Panc1 (cell line): ENCODE results near the gene DLG5. TPM values are rescaled to one million over a fixed set of nuclear protein-coding genes. Genes with fewer than 3 reads are reported as not detected.

Experiments
- ATAC-seq: fragments of 200-7000 bp; cut with Tn5 transposase; 2 replicates; pipeline ENCODE4 v1.9.1; 2020; ENCODE audit warnings: mild to moderate bottlenecking, moderate library complexity
- BruUV-seq: library from RNA; stranded (reverse); fragments of 400-500 nt; replicated peaks from 2 replicates; lab custom pipeline; 2021; lab: Mats Ljungman, UMichigan
- CTCF ChIA-PET: fragments of 300-600 bp; sonication (Branson Sonifier 250); formaldehyde crosslinking; loops from one replicate; lab custom pipeline; 2022; ENCODE audit warnings: antibody characterized with exemption; lab: Charles Lee
- POLR2A ChIA-PET: fragments of 300-600 bp; sonication (Branson Sonifier 250); formaldehyde crosslinking; loops from one replicate; lab custom pipeline; 2022; ENCODE audit warnings: antibody characterized with exemption; lab: Charles Lee
- DNase-seq: peaks from one replicate; pipeline ENCODE4 v3.0.0-alpha.2; 2010; ENCODE audit warnings: low read depth, low spot score
- H3K27ac ChIP-seq: 2 replicates; pipeline ENCODE4 v1.5.1; 2011; ENCODE audit warnings: mild to moderate bottlenecking, low read length, inconsistent platforms
- H3K27me3 ChIP-seq: fragments of 200-500 bp; sonication (Bioruptor generic); 2 replicates; pipeline ENCODE4 v1.6.0; 2014; ENCODE audit warnings: low read length, inconsistent platforms; ENCODE audit not compliant: control insufficient read depth, insufficient read depth
- H3K36me3 ChIP-seq: fragments of 200-500 bp; sonication (Bioruptor generic); 2 replicates; pipeline ENCODE4 v1.5.1; 2014; ENCODE audit warnings: inconsistent platforms, mild to moderate bottlenecking, low read length, moderate library complexity; ENCODE audit not compliant: control insufficient read depth, insufficient read depth
- H3K4me1 ChIP-seq: 2 replicates; pipeline ENCODE4 v1.5.1; 2011; ENCODE audit warnings: inconsistent platforms, mild to moderate bottlenecking, low read length, moderate library complexity; ENCODE audit not compliant: control insufficient read depth, insufficient read depth
- H3K4me3 ChIP-seq, 2 experiments: 2 replicates each; pipeline ENCODE4 v1.5.1; 2011 to 2012; ENCODE audit warnings: low read depth in 2 of 2, low read length in 2 of 2, mild to moderate bottlenecking in 2 of 2, inconsistent platforms in 1 of 2, moderate library complexity in 1 of 2
- H3K9me3 ChIP-seq: fragments of 200-500 bp; sonication (Bioruptor generic); 2 replicates; pipeline ENCODE4 v1.5.1; 2014; ENCODE audit warnings: low read depth, mild to moderate bottlenecking, inconsistent platforms, low read length, moderate library complexity; ENCODE audit not compliant: control insufficient read depth, insufficient read depth
- POLR2AphosphoS5 ChIP-seq: IDR thresholded peaks from 2 replicates; pipeline ENCODE4 v1.6.1; 2012; ENCODE audit warnings: mild to moderate bottlenecking, low read depth, low read length, moderate library complexity
- SIN3A ChIP-seq: IDR thresholded peaks from 2 replicates; pipeline ENCODE4 v1.6.1; 2012; ENCODE audit warnings: low read depth, mild to moderate bottlenecking, low read length, moderate library complexity, borderline replicate concordance; ENCODE audit not compliant: insufficient read depth
- TCF7L2 ChIP-seq: IDR thresholded peaks from 2 replicates; pipeline ENCODE4 v1.6.1; 2011; ENCODE audit warnings: mild to moderate bottlenecking, low read depth, low read length, inconsistent platforms
- in situ Hi-C: cut with HindIII; loops from 2 replicates; pipeline ENCODE4 v1.10.0; 2016; ENCODE audit warnings: low sequenced_read_pairs, low pct_unique_long_range_greater_than_20kb
- intact Hi-C: fragments of 100-400 bp; cut with micrococcal nuclease; formaldehyde crosslinking; loops from one replicate; pipeline ENCODE4 v1.10.0; 2022; ENCODE audit not compliant: unreplicated experiment
- total RNA-seq: library from RNA; stranded (reverse); gene quantifications from one replicate; pipeline ENCODE4 v1.2.1, GENCODE V29; 2021; ENCODE audit not compliant: unreplicated experiment
- TF ChIP-seq, protein P1 (sequence below): fragments of 450-650 bp; IDR thresholded peaks from 2 replicates; pipeline ENCODE4 v1.5.1; 2017; ENCODE audit warnings: mild to moderate bottlenecking
- TF ChIP-seq, protein P2 (sequence below), 2 experiments: IDR thresholded peaks; 2 replicates each; pipeline ENCODE4 v1.6.1; 2011 to 2012; ENCODE audit warnings: low read depth in 2 of 2, control low read depth in 1 of 2, low read length in 1 of 2, mild to moderate bottlenecking in 1 of 2, moderate library complexity in 1 of 2; ENCODE audit not compliant: insufficient read depth in 1 of 2

DLG5 gene
- total RNA-seq, 1 experiment from 2014 or later: 85.6 TPM

GRCh38 chr10:77789016-77789415, 137.5 kb downstream of the DLG5 start:
- TF ChIP-seq POLR2AphosphoS5 (no peak), SIN3A (no peak), TCF7L2 (no peak)
- TF ChIP-seq, protein P1, sequence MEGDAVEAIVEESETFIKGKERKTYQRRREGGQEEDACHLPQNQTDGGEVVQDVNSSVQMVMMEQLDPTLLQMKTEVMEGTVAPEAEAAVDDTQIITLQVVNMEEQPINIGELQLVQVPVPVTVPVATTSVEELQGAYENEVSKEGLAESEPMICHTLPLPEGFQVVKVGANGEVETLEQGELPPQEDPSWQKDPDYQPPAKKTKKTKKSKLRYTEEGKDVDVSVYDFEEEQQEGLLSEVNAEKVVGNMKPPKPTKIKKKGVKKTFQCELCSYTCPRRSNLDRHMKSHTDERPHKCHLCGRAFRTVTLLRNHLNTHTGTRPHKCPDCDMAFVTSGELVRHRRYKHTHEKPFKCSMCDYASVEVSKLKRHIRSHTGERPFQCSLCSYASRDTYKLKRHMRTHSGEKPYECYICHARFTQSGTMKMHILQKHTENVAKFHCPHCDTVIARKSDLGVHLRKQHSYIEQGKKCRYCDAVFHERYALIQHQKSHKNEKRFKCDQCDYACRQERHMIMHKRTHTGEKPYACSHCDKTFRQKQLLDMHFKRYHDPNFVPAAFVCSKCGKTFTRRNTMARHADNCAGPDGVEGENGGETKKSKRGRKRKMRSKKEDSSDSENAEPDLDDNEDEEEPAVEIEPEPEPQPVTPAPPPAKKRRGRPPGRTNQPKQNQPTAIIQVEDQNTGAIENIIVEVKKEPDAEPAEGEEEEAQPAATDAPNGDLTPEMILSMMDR: no peak
- TF ChIP-seq, protein P2, sequence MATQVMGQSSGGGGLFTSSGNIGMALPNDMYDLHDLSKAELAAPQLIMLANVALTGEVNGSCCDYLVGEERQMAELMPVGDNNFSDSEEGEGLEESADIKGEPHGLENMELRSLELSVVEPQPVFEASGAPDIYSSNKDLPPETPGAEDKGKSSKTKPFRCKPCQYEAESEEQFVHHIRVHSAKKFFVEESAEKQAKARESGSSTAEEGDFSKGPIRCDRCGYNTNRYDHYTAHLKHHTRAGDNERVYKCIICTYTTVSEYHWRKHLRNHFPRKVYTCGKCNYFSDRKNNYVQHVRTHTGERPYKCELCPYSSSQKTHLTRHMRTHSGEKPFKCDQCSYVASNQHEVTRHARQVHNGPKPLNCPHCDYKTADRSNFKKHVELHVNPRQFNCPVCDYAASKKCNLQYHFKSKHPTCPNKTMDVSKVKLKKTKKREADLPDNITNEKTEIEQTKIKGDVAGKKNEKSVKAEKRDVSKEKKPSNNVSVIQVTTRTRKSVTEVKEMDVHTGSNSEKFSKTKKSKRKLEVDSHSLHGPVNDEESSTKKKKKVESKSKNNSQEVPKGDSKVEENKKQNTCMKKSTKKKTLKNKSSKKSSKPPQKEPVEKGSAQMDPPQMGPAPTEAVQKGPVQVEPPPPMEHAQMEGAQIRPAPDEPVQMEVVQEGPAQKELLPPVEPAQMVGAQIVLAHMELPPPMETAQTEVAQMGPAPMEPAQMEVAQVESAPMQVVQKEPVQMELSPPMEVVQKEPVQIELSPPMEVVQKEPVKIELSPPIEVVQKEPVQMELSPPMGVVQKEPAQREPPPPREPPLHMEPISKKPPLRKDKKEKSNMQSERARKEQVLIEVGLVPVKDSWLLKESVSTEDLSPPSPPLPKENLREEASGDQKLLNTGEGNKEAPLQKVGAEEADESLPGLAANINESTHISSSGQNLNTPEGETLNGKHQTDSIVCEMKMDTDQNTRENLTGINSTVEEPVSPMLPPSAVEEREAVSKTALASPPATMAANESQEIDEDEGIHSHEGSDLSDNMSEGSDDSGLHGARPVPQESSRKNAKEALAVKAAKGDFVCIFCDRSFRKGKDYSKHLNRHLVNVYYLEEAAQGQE (IDR thresholded peaks at IDR 0.05; ENCODE audit: insufficient read depth in 1 of 2, low read depth in 2 of 2, low read length in 1 of 2): no peak
- H3K9me3 ChIP-seq: no peaks in the 10 kb centered on the region
- in situ Hi-C loops: no loop called here
- no peak overlapping the region for H3K4me3 ChIP-seq
- no peaks in the 10 kb centered on the region for H3K4me1 ChIP-seq
- intact Hi-C loops: no loop called here
- DNase-seq (no peak), ATAC-seq (no peak)
- peaks cover 3% of the 10 kb centered on the region; the same call in 1 of the 2 replicates for H3K36me3 ChIP-seq
- no TSS peak for BruUV-seq
- no peak overlapping the region for H3K27ac ChIP-seq
- POLR2A ChIA-PET: interaction anchor here (0.6 kb wide), 1 partner anchor 12 kb away, joined by 4 read pairs; no protein-coding TSS in a partner anchor
- CTCF ChIA-PET: no interaction called here
- H3K27me3 ChIP-seq: no peaks in the 10 kb centered on the region

GRCh38 chr10:77788496-77789010, 138.0 kb downstream of the DLG5 start:
- intact Hi-C loops: no loop called here
- H3K27me3 ChIP-seq: no peaks in the 10 kb centered on the region
- ATAC-seq (no peak), DNase-seq (no peak)
- no peak overlapping the region for H3K27ac ChIP-seq
- ChIA-PET CTCF (no interaction called here), POLR2A (interaction anchor here (0.6 kb wide), 1 partner anchor 12 kb away, joined by 4 read pairs; no protein-coding TSS in a partner anchor)
- H3K9me3 ChIP-seq: no peaks in the 10 kb centered on the region
- H3K4me1 ChIP-seq: no peaks in the 10 kb centered on the region
- BruUV-seq: no TSS peak
- in situ Hi-C loops: no loop called here
- H3K4me3 ChIP-seq: no peak overlapping the region
- no peak for TF ChIP-seq SIN3A
- TF ChIP-seq, protein P1: no peak
- TF ChIP-seq, protein P2 (IDR thresholded peaks at IDR 0.05; ENCODE audit: insufficient read depth in 1 of 2, low read depth in 2 of 2, low read length in 1 of 2): no peak
- TF ChIP-seq POLR2AphosphoS5: no peak
- TF ChIP-seq TCF7L2: no peak
- H3K36me3 ChIP-seq: peaks cover 3% of the 10 kb centered on the region; the same call in 1 of the 2 replicates
